ENCODE results near the gene PRAF2.

Gene PRAF2

DNA sequence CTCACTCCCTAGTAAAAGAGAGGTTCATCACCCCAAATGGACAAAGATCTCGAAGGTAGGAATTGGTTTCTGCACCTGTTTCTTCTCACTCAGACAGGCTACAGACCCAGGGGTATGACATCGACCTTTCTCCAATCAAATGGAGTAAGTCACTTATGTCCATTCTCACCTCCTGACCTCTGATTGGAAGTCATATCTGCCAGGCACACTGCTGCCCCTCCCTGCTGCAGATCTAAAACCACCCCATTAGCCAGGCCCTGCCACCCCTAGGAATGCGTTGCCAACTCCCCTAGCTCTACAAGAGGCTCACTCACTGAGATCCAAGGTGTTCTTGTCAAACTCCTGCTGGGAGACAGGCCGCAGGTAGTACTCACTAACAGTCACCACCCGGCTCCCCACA is 42.9 kb upstream of the PRAF2 start:
- TF ChIP-seq TCF12 (IDR thresholded peaks at IDR 0.05; ENCODE audit: low read depth), result no peak
- TF ChIP-seq ZBTB7A (IDR thresholded peaks at IDR 0.05; ENCODE audit: low read depth), result no peak
- TF ChIP-seq, protein P1, sequence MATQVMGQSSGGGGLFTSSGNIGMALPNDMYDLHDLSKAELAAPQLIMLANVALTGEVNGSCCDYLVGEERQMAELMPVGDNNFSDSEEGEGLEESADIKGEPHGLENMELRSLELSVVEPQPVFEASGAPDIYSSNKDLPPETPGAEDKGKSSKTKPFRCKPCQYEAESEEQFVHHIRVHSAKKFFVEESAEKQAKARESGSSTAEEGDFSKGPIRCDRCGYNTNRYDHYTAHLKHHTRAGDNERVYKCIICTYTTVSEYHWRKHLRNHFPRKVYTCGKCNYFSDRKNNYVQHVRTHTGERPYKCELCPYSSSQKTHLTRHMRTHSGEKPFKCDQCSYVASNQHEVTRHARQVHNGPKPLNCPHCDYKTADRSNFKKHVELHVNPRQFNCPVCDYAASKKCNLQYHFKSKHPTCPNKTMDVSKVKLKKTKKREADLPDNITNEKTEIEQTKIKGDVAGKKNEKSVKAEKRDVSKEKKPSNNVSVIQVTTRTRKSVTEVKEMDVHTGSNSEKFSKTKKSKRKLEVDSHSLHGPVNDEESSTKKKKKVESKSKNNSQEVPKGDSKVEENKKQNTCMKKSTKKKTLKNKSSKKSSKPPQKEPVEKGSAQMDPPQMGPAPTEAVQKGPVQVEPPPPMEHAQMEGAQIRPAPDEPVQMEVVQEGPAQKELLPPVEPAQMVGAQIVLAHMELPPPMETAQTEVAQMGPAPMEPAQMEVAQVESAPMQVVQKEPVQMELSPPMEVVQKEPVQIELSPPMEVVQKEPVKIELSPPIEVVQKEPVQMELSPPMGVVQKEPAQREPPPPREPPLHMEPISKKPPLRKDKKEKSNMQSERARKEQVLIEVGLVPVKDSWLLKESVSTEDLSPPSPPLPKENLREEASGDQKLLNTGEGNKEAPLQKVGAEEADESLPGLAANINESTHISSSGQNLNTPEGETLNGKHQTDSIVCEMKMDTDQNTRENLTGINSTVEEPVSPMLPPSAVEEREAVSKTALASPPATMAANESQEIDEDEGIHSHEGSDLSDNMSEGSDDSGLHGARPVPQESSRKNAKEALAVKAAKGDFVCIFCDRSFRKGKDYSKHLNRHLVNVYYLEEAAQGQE (IDR thresholded peaks at IDR 0.05; ENCODE audit: low read depth), result no peak
- no peak for TF ChIP-seq RAD21 (IDR thresholded peaks at IDR 0.05; ENCODE audit: low read depth)
- TF ChIP-seq FOXM1 (IDR thresholded peaks at IDR 0.05; ENCODE audit: borderline replicate concordance, low read depth), result no peak
- no peak for TF ChIP-seq YY1 (IDR thresholded peaks at IDR 0.05; ENCODE audit: low read depth)
- TF ChIP-seq NFIC (IDR thresholded peaks at IDR 0.05), result no peak
- TF ChIP-seq USF1 (IDR thresholded peaks at IDR 0.05), result no peak
- TF ChIP-seq MAX (IDR thresholded peaks at IDR 0.05), result no peak
- TF ChIP-seq EP300 (IDR thresholded peaks at IDR 0.05; ENCODE audit: borderline replicate concordance), result no peak
- TF ChIP-seq TAF1 (IDR thresholded peaks at IDR 0.05; ENCODE audit: low read depth), result no peak
- TF ChIP-seq CEBPB (IDR thresholded peaks at IDR 0.05), result no peak
- no peak for TF ChIP-seq TEAD4 (IDR thresholded peaks at IDR 0.05)
- no peak for TF ChIP-seq CREB1 (IDR thresholded peaks at IDR 0.05; ENCODE audit: low read depth)
- TF ChIP-seq EGR1 (IDR thresholded peaks at IDR 0.05), result no peak

GRCh38 chrX:49116076-49116475 is 42.3 kb upstream of the PRAF2 start:
- TF ChIP-seq USF1 (IDR thresholded peaks at IDR 0.05), result no peak
- no peak for TF ChIP-seq RAD21 (IDR thresholded peaks at IDR 0.05; ENCODE audit: low read depth)
- no peak for TF ChIP-seq FOXM1 (IDR thresholded peaks at IDR 0.05; ENCODE audit: borderline replicate concordance, low read depth)
- no peak for TF ChIP-seq EGR1 (IDR thresholded peaks at IDR 0.05)
- TF ChIP-seq ZBTB7A (IDR thresholded peaks at IDR 0.05; ENCODE audit: low read depth), result no peak
- no peak for TF ChIP-seq CEBPB (IDR thresholded peaks at IDR 0.05)
- TF ChIP-seq TCF12 (IDR thresholded peaks at IDR 0.05; ENCODE audit: low read depth), result no peak
- no peak for TF ChIP-seq TAF1 (IDR thresholded peaks at IDR 0.05; ENCODE audit: low read depth)
- TF ChIP-seq, protein P1 (IDR thresholded peaks at IDR 0.05; ENCODE audit: low read depth), result no peak
- no peak for TF ChIP-seq TEAD4 (IDR thresholded peaks at IDR 0.05)
- no peak for TF ChIP-seq EP300 (IDR thresholded peaks at IDR 0.05; ENCODE audit: borderline replicate concordance)
- no peak for TF ChIP-seq NFIC (IDR thresholded peaks at IDR 0.05)
- no peak for TF ChIP-seq MAX (IDR thresholded peaks at IDR 0.05)
- no peak for TF ChIP-seq YY1 (IDR thresholded peaks at IDR 0.05; ENCODE audit: low read depth)
- no peak for TF ChIP-seq CREB1 (IDR thresholded peaks at IDR 0.05; ENCODE audit: low read depth)

DNA sequence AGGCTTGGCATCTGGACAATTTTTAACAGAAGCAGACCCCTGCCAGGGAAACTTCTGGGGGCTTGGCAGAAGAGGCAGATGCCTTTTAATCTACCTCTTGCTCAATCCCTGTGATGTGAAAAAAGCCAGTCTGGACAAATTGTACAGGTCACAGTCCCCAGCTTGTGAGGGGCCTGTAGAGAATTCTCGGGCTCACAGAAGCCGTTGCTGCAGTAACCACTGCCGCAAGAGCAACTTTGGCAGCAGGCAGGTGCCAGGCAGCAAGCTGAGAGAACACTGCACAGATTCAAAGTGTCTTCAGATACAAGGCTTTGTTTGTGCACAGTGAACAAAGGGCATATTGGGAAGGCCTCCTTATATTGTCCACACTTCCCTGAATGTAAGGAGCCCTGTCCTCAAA is 38.0 kb upstream of the PRAF2 start:
- TF ChIP-seq TEAD4 (IDR thresholded peaks at IDR 0.05), result no peak
- TF ChIP-seq MAX (IDR thresholded peaks at IDR 0.05), result no peak
- TF ChIP-seq FOXM1 (IDR thresholded peaks at IDR 0.05; ENCODE audit: borderline replicate concordance, low read depth), result no peak
- no peak for TF ChIP-seq ZBTB7A (IDR thresholded peaks at IDR 0.05; ENCODE audit: low read depth)
- no peak for TF ChIP-seq YY1 (IDR thresholded peaks at IDR 0.05; ENCODE audit: low read depth)
- TF ChIP-seq EP300 (IDR thresholded peaks at IDR 0.05; ENCODE audit: borderline replicate concordance), result no peak
- TF ChIP-seq USF1 (IDR thresholded peaks at IDR 0.05), result no peak
- TF ChIP-seq CREB1 (IDR thresholded peaks at IDR 0.05; ENCODE audit: low read depth), result no peak
- no peak for TF ChIP-seq CEBPB (IDR thresholded peaks at IDR 0.05)
- TF ChIP-seq EGR1 (IDR thresholded peaks at IDR 0.05), result no peak
- TF ChIP-seq, protein P1 (IDR thresholded peaks at IDR 0.05; ENCODE audit: low read depth), result no peak

GRCh38 chrX:49110417-49110816 is 36.6 kb upstream of the PRAF2 start:
- TF ChIP-seq EP300 (IDR thresholded peaks at IDR 0.05; ENCODE audit: borderline replicate concordance), result no peak
- TF ChIP-seq TAF1 (IDR thresholded peaks at IDR 0.05; ENCODE audit: low read depth), result no peak
- TF ChIP-seq FOXM1 (IDR thresholded peaks at IDR 0.05; ENCODE audit: borderline replicate concordance, low read depth), result no peak
- TF ChIP-seq RAD21 (IDR thresholded peaks at IDR 0.05; ENCODE audit: low read depth), result no peak
- no peak for TF ChIP-seq CEBPB (IDR thresholded peaks at IDR 0.05)
- TF ChIP-seq TEAD4 (IDR thresholded peaks at IDR 0.05), result no peak
- TF ChIP-seq ZBTB7A (IDR thresholded peaks at IDR 0.05; ENCODE audit: low read depth), result no peak
- TF ChIP-seq USF1 (IDR thresholded peaks at IDR 0.05), result no peak
- no peak for TF ChIP-seq CREB1 (IDR thresholded peaks at IDR 0.05; ENCODE audit: low read depth)
- no peak for TF ChIP-seq MAX (IDR thresholded peaks at IDR 0.05)
- TF ChIP-seq, protein P1 (IDR thresholded peaks at IDR 0.05; ENCODE audit: low read depth), result no peak
- TF ChIP-seq TCF12 (IDR thresholded peaks at IDR 0.05; ENCODE audit: low read depth), result no peak
- no peak for TF ChIP-seq EGR1 (IDR thresholded peaks at IDR 0.05)
- TF ChIP-seq YY1 (IDR thresholded peaks at IDR 0.05; ENCODE audit: low read depth), result no peak
- TF ChIP-seq NFIC (IDR thresholded peaks at IDR 0.05), result no peak

Measured in Ishikawa (cell line).